SH-SY5Y (cell line): Measurements from ENCODE around the gene ATAD1.

Source experiments
- GATA2 ChIP-seq: IDR thresholded peaks from 2 replicates; pipeline ENCODE4 v1.6.1; 2011; ENCODE audit warnings: mild to moderate bottlenecking, low read depth, low read length
- GATA3 ChIP-seq: IDR thresholded peaks from 2 replicates; pipeline ENCODE4 v1.6.1; 2011; ENCODE audit warnings: low read depth, mild to moderate bottlenecking, low read length, moderate library complexity

ATAD1 gene

DNA sequence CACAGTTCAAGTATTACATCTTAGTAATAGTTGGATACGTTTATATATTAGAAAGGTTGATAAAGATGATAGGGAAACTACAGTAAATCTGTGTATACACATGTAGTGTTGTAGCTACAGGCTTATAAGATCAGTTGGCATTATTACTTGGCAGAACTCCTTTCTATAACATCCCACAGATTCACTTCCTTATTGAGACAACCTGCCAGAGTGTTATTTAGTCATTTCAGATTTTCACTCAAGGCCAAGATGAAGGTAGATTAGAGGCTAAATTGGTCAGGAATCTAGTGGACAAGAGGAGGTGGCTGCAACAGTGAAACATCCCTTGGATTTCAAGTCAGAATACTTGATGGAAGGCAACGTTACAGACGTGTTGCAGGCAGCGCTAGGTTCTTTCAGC lies 95.3 kb downstream of the ATAD1 start:
- TF ChIP-seq GATA3 = no peak
- TF ChIP-seq GATA2 = no peak

DNA sequence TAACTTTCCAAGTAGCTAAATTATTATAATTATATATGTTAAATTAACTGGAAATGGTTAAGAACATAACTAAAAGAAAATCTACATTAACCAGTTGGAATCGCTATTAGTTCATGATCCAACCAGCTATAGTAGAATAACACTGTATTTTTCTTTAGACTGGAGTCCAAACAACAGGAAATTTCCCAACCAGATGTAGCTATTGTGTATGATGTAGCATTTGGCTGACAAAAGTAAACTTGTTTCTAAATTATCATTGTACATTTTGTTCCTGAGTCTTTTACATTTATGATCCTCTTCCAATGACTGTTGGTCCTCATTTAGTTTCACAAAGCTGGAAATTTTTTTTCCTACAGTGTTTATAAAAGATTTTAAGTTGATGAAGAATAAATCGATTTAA lies 96.2 kb downstream of the ATAD1 start:
- TF ChIP-seq GATA2 (no peak), GATA3 (no peak)

DNA sequence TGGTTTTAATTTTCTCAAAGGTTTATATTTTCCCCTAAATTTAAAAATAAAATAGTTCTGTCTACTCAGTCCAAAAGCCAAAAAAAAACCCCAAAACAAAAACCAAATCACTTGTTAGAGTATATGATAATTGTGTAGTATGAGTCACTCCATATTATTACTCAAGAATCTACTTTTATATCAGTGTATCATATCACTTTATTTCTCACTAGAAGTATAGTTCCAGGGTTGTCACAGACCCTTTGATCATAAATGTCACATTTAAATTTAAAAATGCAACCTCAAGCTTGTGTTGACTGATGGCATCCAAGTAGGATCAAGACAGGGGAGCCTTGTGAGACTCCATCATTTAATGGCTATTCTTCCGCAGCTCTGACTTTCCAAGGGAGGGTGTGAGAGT lies 97.4 kb downstream of the ATAD1 start:
- no peak for TF ChIP-seq GATA3
- TF ChIP-seq GATA2 = no peak

DNA sequence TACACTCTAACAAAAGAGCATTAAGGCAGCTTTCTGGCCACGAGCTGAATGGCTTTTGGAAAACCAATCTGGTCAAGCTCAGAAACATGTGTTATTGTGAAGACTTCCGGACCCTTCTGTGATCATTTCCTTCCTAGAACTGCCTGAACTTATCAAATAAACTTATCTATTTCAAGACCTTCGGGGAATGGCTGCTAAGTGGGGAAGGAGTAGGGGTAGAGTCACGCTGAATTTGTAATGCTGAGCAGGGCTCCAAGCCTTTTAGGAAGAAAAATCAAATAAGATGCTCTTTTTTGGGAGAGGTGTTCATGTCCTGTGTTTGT lies 101.7 kb downstream of the ATAD1 start:
- TF ChIP-seq GATA3 (no peak), GATA2 (no peak)

DNA sequence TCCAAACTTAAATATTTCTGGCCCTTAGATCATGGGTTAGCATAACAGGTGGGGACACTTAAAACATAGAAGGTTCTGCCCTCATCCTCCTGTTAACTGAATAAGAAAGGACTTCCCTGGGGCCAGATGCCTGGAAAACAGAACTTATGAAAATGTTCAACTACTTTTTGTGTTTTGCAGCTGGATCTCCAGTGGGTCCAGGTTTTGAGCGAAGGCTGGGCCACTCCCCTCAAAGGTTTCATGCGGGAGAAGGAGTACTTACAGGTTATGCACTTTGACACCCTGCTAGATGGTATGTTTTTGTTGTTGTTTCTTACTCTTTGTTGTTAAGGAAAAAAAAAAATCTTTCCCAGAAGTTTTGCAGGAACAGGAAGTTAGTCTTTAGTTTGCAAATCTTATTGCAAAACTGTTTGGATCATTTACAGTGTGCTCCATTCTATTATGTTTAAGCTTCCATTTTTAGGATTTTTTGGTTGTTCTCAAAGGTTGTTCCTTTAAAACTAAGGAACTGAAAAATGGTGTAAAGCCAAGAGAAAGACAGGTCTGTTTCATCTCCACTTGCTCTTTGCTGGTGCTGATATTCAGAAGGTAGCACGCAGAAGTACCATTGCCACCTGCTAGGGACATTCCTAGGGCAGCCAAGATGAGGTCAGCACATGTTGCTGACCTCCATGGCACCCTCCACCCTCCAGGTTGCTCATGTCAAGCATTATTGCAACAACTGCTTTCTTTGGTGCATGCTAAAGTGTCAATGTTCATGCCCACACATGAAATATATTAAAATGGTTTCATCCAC lies 102.3 kb downstream of the ATAD1 start:
- TF ChIP-seq GATA3 (no peak), GATA2 (no peak)

DNA sequence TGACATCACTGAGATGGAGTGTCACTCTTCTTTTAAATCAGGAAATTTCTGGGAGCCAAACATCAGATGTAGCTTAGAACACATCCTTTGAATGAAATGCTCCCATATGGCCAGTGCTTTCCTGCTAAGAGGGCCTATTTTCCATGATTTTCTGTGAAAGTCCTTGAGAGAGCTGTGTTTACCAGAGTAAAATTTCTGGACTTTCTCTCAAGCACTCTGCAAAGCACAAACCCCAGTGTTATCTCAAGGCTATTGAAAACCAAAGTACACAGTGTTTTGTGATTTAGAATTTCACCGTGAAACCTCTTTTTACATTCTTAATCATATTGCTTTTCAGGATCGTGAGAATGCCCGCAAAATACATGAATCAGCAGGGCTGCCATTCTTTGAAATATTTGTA lies 104.3 kb downstream of the ATAD1 start:
- no peak for TF ChIP-seq GATA2
- TF ChIP-seq GATA3 = no peak

DNA sequence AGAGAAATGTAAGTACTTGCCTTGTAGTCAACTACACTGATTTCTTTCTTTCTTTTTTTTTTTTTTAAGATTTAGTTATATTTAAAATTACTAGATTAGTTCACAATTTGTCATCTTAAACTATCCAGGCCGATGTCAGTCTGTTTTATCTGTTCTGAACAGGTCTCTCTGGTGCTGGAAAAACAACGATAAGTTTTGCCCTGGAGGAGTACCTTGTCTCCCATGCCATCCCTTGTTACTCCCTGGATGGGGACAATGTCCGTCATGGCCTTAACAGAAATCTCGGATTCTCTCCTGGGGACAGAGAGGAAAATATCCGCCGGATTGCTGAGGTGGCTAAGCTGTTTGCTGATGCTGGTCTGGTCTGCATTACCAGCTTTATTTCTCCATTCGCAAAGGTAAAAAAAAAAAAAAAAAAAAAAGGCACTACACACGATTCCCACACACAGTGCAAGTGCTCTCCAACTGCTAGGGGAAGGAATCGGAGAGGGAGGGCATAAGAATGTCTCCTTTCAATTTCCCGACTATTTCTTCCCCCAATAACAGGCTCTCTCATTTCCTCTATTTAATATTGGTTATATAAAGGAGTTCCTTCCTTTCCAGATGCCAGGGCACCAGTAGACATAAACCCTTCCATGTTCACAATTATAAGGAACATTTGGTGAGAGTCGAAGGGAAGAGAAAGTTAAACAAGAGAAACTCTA lies 105.0 kb downstream of the ATAD1 start:
- TF ChIP-seq GATA3 (no peak), GATA2 (peak; percentile 60)

DNA sequence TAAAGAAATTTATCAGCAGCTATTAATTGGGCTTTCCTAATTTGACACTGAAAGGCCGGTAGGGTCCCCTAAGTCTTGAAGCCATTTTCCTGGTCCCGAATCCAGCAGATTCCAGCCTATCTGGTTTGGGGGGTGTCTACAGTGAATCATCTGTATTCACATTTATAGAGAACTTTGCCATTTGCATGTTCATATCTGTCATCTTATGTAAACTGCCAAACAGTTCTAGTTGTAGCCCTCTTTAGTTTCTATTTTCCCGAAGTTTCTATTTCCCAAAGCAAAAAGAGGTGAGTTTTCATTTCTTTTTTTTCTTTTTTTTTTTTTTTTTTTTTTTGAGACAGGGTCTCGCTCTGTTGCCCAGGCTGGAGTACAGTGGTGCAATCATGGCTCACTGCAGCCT lies 110.8 kb downstream of the ATAD1 start:
- TF ChIP-seq GATA2 (no peak), GATA3 (no peak)

DNA sequence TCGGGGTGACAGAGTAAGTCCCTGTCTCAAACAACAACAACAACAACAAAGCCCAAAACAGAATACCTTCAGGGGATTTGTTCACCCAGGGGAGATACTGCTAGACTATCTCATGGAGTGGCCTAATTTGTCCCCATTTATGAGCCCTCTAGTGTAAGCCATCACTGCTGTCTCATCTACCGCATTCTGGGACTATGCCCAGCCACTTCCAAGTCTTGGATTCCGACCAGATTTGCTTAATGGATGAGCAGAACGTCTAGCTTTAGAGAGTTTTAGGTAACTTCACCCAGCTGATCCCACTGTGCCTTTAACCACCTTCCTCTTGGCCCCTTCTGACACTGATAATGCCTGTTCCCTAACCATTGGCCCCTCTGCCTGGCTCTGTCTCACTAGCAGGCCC lies 111.3 kb downstream of the ATAD1 start:
- no peak for TF ChIP-seq GATA3
- TF ChIP-seq GATA2 = no peak

DNA sequence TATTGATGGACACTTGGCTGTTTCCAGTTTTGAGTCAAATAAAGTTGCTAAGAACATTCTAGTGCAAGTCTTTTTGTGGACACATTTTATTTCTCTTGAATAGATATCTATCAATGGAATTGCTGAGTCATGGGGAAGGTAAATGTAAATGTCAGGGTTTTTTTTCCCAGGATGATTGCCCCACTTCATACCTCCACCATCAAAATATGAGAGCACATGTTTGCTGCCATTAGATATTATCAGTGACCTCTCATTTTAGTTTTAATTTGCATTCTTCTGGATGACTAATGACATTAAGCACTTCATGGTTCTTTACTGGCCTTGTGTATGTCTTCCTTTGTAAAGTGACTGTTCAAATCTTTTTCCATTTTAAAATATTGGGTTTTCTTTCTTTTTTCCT lies 112.7 kb downstream of the ATAD1 start:
- TF ChIP-seq GATA3 (peak; percentile 29; the same call in 1 of the 2 replicates), GATA2 (peak; percentile 28; the same call in 1 of the 2 replicates)

DNA sequence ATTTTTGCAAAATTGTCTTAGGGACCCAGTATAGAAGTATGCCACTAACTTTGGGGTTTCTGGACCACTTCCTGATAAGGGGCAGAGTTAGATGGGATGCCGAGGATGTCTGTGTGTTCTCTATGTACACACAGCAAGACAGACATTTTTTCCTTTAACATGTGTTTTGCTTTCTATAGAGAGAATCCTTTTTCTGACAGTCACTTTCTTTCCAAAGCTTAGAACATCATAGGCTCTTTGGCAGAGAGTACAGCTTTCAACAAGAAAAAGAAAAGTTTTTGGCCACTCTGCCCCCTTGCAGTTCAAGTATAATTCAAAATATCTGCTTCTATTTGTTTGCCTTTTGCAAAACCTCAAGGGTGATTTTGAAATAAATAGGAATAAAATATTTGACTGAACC lies 114.3 kb downstream of the ATAD1 start:
- TF ChIP-seq GATA2 = no peak
- TF ChIP-seq GATA3 = no peak

DNA sequence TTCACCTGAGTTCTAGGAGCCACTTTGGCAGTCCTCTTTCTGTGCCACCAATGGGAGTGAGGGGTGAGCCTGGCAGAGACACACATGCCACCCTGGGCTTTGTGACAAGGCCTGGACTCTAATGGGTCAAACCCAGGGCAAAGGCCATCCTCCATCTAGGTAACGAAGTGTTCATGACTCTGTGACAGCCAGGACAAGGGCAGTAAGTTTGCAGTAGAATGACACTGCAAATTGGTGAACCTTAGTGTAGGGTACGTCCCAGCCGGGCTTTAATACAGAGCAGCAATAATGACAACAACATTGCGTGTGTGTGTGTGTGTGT lies 115.1 kb downstream of the ATAD1 start:
- TF ChIP-seq GATA3 (no peak), GATA2 (no peak)

DNA sequence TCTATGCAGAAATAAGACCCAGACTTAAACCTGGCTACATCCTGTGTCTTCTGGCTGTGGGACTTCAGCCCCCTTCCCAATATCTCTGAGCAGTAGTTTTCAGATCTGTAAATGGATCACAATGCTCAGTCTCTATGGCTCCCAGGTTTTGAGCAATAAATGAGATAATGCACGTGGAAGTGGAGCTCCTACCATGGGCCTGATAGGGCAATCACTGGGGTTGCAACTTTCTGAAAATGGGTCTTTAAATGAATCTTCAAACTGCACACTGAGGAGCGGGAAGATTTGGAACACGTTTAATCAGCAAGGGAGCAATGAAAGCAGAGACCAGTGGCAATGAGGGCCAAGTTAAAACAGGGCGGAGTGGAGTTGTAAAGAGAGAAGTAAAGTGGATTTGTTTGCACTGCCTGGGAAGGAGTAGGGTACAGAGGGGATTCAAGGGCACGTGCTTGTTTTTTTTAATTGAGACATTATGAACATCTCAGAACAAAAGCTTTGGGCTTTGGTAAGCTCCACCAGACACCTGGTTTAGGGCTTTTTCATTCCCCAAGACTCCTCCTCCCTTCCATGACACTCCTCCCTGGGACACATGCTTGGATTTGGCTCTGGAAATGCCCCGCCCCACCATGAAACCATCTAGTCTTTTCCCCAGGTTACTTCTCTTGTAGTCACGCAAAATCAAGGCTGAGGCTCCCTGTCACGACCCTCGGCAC lies 115.6 kb downstream of the ATAD1 start:
- TF ChIP-seq GATA3 = no peak
- no peak for TF ChIP-seq GATA2
